PC-3 (cell line): Measurements from ENCODE around the gene SLC16A12. TPM values are rescaled to one million over a fixed set of nuclear protein-coding genes. Genes with fewer than 3 reads are reported as not detected.

ENCODE experiments used
- ATAC-seq: fragments of 200-7000 bp; cut with Tn5 transposase; 2 replicates; pipeline ENCODE4 v1.9.1; 2020; ENCODE audit warnings: mild to moderate bottlenecking, moderate library complexity
- BruUV-seq: library from RNA; stranded (reverse); fragments of 400-500 nt; replicated peaks from 2 replicates; lab custom pipeline; 2021; lab: Mats Ljungman, UMichigan
- CTCF ChIA-PET: fragments of 300-600 bp; sonication (Branson Sonifier 250); formaldehyde crosslinking; loops from one replicate; lab custom pipeline; 2022; ENCODE audit warnings: antibody characterized with exemption; lab: Charles Lee
- POLR2A ChIA-PET: fragments of 300-600 bp; sonication (Branson Sonifier 250); formaldehyde crosslinking; loops from one replicate; lab custom pipeline; 2022; ENCODE audit warnings: antibody characterized with exemption; ENCODE audit not compliant: unreplicated experiment; lab: Charles Lee
- DNase-seq: peaks from one replicate; pipeline ENCODE4 v3.0.0-alpha.2; 2015
- H2AFZ ChIP-seq: fragments of 300-600 bp; sonication (generic); 2 replicates; pipeline ENCODE4 v1.6.0; 2016; ENCODE audit warnings: antibody characterized with exemption, low read length
- H3F3A ChIP-seq: fragments of 300-600 bp; sonication (generic); one replicate; pipeline ENCODE4 v1.6.0; 2017; ENCODE audit warnings: antibody characterized with exemption, low read length, control low read depth, mild to moderate bottlenecking; ENCODE audit not compliant: unreplicated experiment
- H3K27ac ChIP-seq: fragments of 300-600 bp; sonication (generic); 2 replicates; pipeline ENCODE4 v1.5.1; 2016; ENCODE audit warnings: mild to moderate bottlenecking, low read length
- H3K27me3 ChIP-seq: fragments of 300-600 bp; sonication (generic); 2 replicates; pipeline ENCODE4 v1.6.1; 2016; ENCODE audit warnings: low read length, mixed read lengths
- H3K36me3 ChIP-seq: fragments of 300-600 bp; sonication (generic); 2 replicates; pipeline ENCODE4 v1.6.1; 2016; ENCODE audit warnings: low read depth, mixed run types, low read length, mixed read lengths
- H3K4me1 ChIP-seq: fragments of 300-600 bp; sonication (generic); 2 replicates; pipeline ENCODE4 v1.5.1; 2016; ENCODE audit warnings: low read length; ENCODE audit not compliant: insufficient read depth
- H3K4me2 ChIP-seq: fragments of 300-600 bp; sonication (generic); 2 replicates; pipeline ENCODE4 v1.6.0; 2016; ENCODE audit warnings: low read length
- H3K4me3 ChIP-seq: fragments of 300-600 bp; sonication (generic); 2 replicates; pipeline ENCODE4 v1.5.1; 2016; ENCODE audit warnings: mild to moderate bottlenecking, low read length, mixed read lengths
- H3K79me2 ChIP-seq: fragments of 300-600 bp; sonication (generic); 2 replicates; pipeline ENCODE4 v1.6.1; 2017; ENCODE audit warnings: low read length, mixed read lengths
- H3K9ac ChIP-seq: fragments of 300-600 bp; sonication (generic); 2 replicates; pipeline ENCODE4 v1.6.0; 2016; ENCODE audit warnings: mild to moderate bottlenecking, low read length
- H3K9me2 ChIP-seq: fragments of 300-600 bp; sonication (generic); replicated peaks from 2 replicates; pipeline ENCODE4 v1.6.1; 2016; ENCODE audit warnings: mixed run types, low read length, mixed read lengths
- H3K9me3 ChIP-seq: fragments of 300-600 bp; sonication (generic); 2 replicates; pipeline ENCODE4 v1.6.1; 2016; ENCODE audit warnings: low read length, mixed read lengths
- H4K20me1 ChIP-seq: fragments of 300-600 bp; sonication (generic); 2 replicates; pipeline ENCODE4 v1.6.1; 2016; ENCODE audit warnings: low read length, mixed read lengths
- CTCF ChIP-seq: fragments of 300-600 bp; sonication (generic); conservative IDR thresholded peaks from 2 replicates; pipeline ENCODE4 v1.5.1; 2017; ENCODE audit warnings: antibody characterized with exemption, low read depth, mild to moderate bottlenecking, low read length
- EZH2 ChIP-seq: fragments of 300-600 bp; sonication (generic); IDR thresholded peaks from one replicate; pipeline ENCODE4 v1.6.1; 2017; ENCODE audit warnings: antibody characterized with exemption, mild to moderate bottlenecking, low read length; ENCODE audit not compliant: unreplicated experiment
- EZH2phosphoT487 ChIP-seq: fragments of 300-600 bp; sonication (generic); IDR thresholded peaks from 2 replicates; pipeline ENCODE4 v1.6.1; 2018; ENCODE audit warnings: mild to moderate bottlenecking, antibody characterized with exemption, low read length, borderline replicate concordance
- intact Hi-C: fragments of 100-400 bp; cut with micrococcal nuclease; formaldehyde crosslinking; loops from 2 replicates; pipeline ENCODE4 v1.9.0; 2023
- total RNA-seq: library from RNA; depleted of rRNA; stranded (reverse); fragments of >200 nt; gene quantifications from 2 replicates; pipeline ENCODE4 v1.2.3, GENCODE V29; 2014

The SLC16A12 gene
- total RNA-seq, 1 experiment from 2014 or later, result not detected

- Histone ChIP-seq H3F3A (no peaks in the 10 kb centered on the region), H3K27me3 (no peaks in the 10 kb centered on the region), H3K4me1 (no peaks in the 10 kb centered on the region), H2AFZ (no peak overlapping the region), H3K4me2 (no peak overlapping the region), H3K9me3 (no peaks in the 10 kb centered on the region), H3K9ac (no peak overlapping the region), H3K36me3 (no peaks in the 10 kb centered on the region), H3K4me3 (no peak overlapping the region), H3K79me2 (no peaks in the 10 kb centered on the region), H4K20me1 (no peaks in the 10 kb centered on the region), H3K9me2 (no peaks in the 10 kb centered on the region), H3K27ac (no peak overlapping the region)
- intact Hi-C loops, result no loop called here
- DNase-seq (no peak), ATAC-seq (no peak)
- ChIA-PET POLR2A (no interaction called here), CTCF (no interaction called here)
- no TSS peak for BruUV-seq
- TF ChIP-seq EZH2, result no peak
- TF ChIP-seq CTCF, result no peak
- TF ChIP-seq EZH2phosphoT487, result no peak
These were observed 131.0 kb downstream of the SLC16A12 start for GRCh38 chr10:89404104-89405047.

- ChIA-PET POLR2A (no interaction called here), CTCF (no interaction called here)
- intact Hi-C loops, result no loop called here
- H3K36me3 ChIP-seq, result no peaks in the 10 kb centered on the region
- DNase-seq (no peak), ATAC-seq (no peak)
- no peak for TF ChIP-seq EZH2phosphoT487
- H3K4me2 ChIP-seq, result no peak overlapping the region
- no peaks in the 10 kb centered on the region for H3F3A ChIP-seq
- H3K27ac ChIP-seq, result no peak overlapping the region
- no peaks in the 10 kb centered on the region for H3K27me3 ChIP-seq
- H3K9me3 ChIP-seq, result no peaks in the 10 kb centered on the region
- H2AFZ ChIP-seq, result no peak overlapping the region
- no TSS peak for BruUV-seq
- no peaks in the 10 kb centered on the region for H3K4me1 ChIP-seq
- no peaks in the 10 kb centered on the region for H4K20me1 ChIP-seq
- H3K9ac ChIP-seq, result no peak overlapping the region
- H3K4me3 ChIP-seq, result no peak overlapping the region
- H3K79me2 ChIP-seq, result no peaks in the 10 kb centered on the region
- H3K9me2 ChIP-seq, result no peaks in the 10 kb centered on the region
These were observed 132.4 kb downstream of the SLC16A12 start for GRCh38 chr10:89403043-89403442.

GRCh38 chr10:89399956-89400355, 135.4 kb downstream of the SLC16A12 start:
- Histone ChIP-seq H3K36me3 (no peaks in the 10 kb centered on the region), H3K9me3 (no peaks in the 10 kb centered on the region), H3K4me2 (no peak overlapping the region), H3K4me1 (no peaks in the 10 kb centered on the region), H2AFZ (no peak overlapping the region), H3K4me3 (no peak overlapping the region), H3K27ac (no peak overlapping the region), H4K20me1 (no peaks in the 10 kb centered on the region), H3F3A (no peaks in the 10 kb centered on the region), H3K27me3 (no peaks in the 10 kb centered on the region), H3K9ac (no peak overlapping the region), H3K79me2 (peaks cover 10% of the 10 kb centered on the region), H3K9me2 (no peaks in the 10 kb centered on the region)
- intact Hi-C loops, result loop anchor here (10.0 kb wide), 1 partner anchor 365 kb away; no protein-coding TSS in a partner anchor
- DNase-seq, result no peak
- BruUV-seq, result no TSS peak
- ChIA-PET POLR2A (no interaction called here), CTCF (interaction anchor here (0.9 kb wide), 1 partner anchor 14 kb away, joined by 3 read pairs; the partner anchor contains the start of gene IFIT5)
- ATAC-seq, result no peak
- TF ChIP-seq EZH2phosphoT487 (no peak), EZH2 (no peak), CTCF (no peak)
